HG03378 (cell line): ENCODE measurements around the gene TMEM150C.
"Not testable (repeated sequence)": the region's sequence is repeated elsewhere in the genome, so short reads cannot be mapped to it uniquely, and the experiment has no call there.

ENCODE experiments used
- ATAC-seq: cut with Tn5 transposase; IDR thresholded peaks from one replicate; pipeline ENCODE4 v1.9.1; 2021; ENCODE audit warnings: mild to moderate bottlenecking, moderate library complexity; ENCODE audit not compliant: unreplicated experiment

The TMEM150C gene

DNA sequence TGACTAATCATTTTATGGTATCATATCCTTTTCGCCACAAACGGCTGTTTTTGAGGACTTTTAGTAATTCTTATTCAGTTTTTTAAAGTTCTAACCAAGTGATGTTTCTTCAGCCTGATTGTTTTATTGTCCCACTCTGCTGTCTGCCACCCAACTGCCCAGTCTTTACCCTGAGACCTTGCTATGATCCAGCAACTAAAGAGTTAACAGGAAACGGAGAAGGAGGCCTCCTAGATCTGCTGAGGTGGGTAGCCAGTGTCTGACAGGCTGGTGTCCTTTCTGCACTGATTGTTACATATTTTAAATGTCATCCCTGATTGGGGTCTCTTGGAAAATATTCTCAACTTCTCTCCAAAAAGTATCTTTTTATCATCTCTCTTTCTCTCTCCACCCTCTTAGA lies 7.9 kb upstream of the TMEM150C start:
- no peak for ATAC-seq

DNA sequence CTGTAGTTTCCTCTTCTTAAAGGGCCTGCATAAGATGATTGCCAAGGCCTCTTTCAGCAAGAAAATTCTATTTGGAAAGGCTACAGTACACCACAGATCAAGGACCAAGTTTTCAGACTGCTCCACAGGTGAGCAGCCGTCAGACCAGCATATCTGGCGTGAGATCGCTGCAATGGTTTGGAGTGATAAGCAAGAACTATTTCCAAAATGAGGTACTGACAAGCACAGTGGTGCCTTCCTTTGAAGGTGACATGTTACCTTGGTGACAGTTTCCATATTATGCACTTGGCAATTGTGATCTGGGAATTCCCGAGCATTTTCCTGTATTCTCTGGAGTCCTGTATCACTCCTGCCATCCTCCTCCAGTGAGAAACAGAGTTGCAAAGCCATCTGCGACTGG lies 7.3 kb upstream of the TMEM150C start:
- ATAC-seq, result no peak

DNA sequence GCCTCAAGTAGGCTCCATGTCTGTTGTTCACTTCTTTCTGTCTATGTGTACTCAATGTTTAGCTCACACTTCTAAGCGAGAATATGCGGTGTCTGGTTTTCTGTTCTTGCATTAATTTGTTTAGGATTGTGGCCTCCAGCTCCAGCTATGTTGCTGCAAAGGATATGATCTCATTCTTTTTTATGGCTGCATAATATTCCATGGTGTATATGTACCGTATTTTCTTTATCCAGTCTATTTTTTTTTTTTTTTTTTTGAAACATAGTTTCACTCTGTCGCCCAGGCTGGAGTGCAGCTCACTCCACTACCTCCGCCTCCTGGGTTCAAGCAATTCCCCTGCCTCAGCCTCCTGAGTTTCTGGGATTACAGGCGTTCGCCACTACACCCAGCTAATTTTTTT lies 5.7 kb upstream of the TMEM150C start:
- no peak for ATAC-seq

DNA sequence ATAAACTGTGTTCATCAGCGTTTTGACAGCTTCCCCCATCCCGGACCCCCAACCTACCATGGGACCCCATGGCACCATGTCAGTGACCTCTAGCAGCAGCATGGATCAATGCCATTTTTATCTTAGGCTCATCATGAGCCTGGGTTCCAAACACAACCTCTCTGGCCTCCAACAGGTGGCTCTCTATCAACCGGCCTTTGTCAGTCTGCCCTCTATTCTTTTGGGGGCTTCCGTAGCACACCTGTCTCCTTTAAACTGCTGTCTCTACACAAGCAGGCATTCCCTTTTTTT lies 721 bp upstream of the TMEM150C start:
- ATAC-seq, result no peak

DNA sequence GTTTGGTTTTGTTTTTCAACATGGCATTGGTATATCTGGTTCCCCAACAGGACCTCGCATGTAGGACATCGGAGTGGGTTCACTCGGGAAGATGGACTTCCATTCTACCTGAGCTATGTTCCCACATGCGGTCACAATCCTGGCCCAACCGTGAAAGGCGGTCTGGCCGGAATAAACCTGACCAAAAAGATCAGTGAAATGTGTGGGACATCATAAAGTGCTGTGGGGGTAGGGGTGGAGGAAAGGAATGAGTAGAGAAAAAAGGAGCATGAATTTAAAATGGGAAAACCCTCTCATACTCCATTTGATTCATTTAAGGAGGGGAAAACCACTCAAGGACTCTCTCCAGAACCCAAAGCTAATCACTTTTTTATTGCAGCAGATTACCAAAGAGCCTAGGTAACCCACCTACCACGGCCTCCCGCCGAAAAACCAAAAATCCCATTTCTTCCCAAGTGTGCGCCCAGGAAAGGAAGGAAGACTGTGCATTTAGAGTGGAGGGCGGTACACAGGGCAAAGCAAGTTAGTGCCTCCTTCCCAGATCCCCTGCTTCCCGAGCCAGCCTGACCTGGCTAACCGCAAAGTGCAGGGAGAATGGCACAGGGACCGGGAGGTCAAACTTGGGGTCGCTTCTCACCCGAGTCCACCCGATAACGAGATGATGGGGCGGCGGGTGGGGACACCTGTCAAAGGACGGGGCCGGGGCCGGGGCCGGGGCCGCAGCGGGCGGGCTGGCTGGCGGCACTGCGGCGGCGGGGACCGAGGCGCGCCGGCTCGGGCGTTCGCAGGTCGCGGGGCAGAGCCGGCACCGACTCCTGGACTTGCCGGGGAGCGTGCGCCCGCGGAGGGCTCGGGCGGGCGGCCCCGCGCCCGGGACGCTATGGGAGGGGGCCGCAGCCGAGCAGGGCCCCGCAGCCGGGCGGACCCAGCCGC lies 669 bp downstream of the TMEM150C start:
- ATAC-seq, result no peak

DNA sequence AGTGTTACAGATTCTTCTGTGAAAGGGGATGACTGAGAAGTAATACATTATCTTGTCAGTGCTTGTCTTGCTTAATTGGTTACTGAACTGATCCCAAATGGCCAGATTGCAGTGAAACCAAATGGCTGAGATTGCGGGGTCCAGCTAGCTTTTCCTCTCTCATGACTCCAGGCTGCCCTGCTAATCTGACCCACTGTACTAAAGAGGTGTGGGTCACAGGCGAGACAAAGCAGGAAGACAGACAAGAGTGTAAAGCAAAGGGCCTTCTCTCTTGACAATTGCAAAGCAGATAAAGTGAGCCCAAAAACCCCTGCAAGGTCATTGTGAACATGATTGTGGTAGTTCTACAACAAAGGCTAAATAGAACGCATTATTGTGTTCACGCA lies 2.1 kb downstream of the TMEM150C start:
- ATAC-seq, result no peak

DNA sequence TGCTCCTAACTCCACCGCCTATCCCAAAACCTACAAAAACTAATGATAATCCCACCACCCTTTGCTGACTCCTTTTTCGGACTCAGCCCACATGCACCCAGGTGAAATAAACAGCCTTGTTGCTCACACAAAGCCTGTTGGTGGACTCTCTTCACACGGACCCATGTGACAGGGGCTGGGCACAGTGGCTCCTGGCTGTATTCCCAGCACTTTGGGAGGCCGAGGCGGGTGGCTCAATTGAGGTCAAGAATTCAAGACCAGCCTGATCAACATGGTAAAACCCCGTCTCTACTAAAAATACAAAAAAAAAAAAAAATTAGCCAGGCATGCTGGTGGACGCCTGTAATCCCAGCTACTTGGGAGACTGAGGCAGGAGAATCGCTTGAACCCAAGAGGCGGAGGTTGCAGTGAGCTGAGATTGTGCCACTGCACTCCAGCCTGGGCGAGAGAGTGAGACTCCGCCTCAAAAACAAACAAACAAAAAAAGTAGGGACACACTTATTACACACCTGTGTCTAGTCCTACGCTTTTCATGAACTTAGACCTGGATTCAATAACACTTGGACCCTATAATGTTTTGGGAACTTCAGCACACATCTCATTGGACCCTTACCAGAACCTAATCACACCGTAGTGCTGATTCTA lies 2.6 kb downstream of the TMEM150C start:
- ATAC-seq, result not testable (repeated sequence)

DNA sequence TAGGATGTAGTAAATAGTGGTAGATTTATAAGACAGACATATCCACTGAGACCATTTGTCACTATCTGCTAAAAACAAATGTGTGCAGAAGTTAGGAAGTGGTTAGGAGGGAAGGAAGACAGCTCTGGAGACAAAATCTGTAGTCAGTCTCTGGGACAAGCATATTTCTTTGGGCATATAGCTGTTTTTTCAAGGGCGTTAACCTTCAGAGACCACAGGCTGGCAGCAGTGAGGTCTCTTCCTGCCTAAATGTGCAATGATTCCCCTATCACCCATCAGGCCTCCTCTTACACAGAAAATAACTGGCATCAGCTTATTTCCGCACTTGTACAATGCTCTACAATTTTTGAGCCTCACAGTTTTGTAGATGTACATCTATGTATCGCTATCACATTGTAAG lies 6.5 kb downstream of the TMEM150C start:
- no peak for ATAC-seq

DNA sequence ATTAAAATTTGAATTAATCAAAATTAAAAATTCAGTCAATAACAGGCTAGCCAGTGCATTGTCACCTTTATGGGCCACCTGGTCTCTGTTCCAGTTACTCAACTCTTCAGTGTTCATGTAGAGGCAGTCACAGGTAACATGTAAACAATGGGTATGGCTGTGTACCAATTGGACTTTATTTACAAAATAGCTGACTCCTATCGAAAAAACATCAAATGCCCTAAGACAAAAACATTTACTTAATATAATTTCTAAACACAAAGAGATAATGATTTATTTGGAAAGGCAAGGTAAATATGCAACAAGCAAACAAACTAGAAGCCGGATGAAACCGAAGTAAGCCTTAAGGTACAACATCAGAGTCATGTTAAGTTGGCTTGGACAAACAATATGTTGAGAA lies 8.8 kb downstream of the TMEM150C start:
- no peak for ATAC-seq

DNA sequence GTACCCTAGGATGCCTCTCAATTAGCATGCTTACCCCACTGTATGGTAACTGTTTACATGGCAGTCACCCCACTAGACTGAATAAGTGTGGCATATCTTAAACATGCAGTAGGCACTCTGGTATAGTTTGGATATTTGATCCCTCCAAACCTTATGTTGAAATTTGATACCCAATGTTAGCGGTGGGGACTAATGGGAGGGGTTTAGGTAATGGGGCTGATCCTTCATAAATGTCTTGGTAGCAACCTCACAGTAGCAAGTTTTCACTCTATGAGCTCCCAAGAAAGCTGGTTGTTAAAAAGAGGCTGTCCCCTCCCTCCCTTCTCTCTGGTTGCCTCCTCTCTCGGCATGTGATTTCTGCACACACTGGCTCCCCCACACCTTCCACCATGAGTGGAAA lies 10.1 kb downstream of the TMEM150C start:
- no peak for ATAC-seq

DNA sequence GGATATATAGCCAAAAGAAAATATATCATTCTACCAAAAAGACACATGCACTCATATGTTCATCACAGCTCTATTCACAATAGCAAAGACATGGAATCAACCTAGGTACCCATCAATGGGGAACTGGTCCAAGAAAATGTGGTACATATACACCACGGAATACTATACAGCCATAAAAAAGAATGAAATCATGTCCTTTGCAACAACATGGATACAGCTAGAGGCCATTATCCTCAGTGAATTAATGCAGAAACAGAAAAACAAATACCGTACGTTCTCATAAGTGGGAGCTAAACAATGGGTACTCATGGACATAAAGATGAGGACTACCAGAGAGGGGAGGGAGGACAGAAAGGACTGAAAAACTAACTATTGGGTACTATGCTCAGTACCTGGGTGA lies 13.9 kb downstream of the TMEM150C start:
- ATAC-seq, result not testable (repeated sequence)

DNA sequence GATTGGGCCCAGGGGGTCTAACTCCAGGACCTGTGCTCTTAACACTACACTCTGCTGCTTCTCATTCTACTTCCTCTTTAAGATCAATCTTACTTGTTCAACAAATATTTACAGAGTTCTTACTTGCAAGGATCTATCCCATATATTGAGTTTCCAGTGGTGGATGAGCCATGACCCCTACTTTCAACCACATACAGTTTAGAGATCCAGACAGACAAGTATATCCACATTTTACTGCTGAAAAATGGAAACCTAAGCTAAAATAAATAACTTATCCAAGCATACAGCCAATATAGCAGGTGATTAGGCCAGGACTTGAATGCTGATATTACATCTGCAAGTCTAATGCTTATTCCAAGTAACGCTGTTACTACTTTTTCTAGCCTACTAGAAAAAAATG lies 18.7 kb downstream of the TMEM150C start:
- no peak for ATAC-seq

DNA sequence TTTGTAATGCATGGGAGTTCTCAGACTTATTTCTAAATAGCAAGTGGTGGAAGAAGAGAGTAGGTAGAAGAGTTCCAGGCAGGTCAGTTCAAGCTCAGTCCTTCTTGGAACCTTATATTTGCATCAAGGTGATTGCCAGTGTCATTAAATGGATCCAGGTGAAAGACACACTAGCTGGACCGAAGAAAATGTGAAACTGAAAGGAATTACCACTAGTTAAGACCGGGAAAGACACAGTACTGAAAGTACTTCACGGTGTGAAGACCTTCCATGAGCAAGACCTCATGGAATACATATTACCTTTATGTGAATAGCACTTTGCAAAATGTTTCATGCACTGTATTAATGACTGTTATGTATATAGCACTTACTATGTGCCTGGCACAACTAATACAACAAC lies 19.1 kb downstream of the TMEM150C start:
- ATAC-seq, result no peak

DNA sequence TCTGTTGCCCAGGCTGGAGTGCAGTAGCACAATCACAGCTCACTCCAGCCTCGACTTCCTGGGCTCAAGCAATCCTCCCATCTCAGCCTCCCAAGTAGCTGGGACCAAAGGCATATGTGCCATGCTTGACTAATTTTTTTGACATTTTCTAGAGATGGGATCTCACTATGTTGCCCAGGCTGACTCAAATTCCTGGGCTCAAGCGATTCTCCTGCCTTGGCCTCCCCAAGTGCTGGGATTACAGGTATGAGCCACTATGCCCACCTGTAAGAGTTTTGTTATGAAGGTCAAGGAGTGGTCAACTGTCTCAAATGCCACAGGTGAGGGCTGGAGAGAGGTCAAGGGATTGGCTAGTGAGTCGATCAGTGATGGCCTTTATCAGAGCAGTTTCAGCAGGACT lies 32.5 kb downstream of the TMEM150C start:
- no peak for ATAC-seq

DNA sequence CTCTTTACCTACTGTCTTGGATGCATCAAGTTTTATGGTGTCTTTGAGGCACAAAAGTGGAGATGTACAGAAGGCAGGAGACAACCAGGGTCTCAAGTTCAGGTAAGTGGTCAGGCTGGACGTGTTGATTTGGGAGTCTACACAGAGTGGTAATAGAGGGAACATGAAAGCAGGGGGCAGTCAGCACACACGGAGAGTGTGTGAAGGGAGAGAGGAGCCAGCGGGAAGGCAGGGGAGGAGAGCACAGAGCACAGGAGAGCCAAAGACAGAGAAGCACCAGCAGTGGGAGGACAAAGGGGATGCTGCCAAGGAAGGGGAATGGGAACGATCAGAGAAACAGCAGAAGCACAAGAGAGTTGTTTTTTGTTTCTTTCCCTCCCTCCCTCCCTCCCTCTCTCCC lies 32.9 kb downstream of the TMEM150C start:
- ATAC-seq, result no peak

DNA sequence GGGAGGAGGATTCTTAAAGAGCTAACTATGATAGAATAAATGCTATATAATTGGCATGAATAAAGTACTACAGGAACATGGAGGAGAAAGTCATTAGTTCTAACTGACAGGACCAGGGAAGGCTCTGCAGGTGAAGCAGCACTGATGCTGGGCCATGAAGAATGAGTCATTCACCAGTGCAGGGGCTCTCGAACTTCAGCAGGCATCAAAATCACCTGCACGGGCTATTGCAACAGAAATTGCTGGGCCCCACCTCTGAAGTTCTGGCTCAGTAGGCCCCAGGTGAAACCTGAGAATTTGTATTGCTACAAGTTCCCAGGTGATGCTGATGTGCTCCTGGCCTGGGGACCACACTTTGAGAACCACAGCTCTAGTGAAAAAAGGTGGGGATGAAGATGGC lies 33.7 kb downstream of the TMEM150C start:
- no peak for ATAC-seq

DNA sequence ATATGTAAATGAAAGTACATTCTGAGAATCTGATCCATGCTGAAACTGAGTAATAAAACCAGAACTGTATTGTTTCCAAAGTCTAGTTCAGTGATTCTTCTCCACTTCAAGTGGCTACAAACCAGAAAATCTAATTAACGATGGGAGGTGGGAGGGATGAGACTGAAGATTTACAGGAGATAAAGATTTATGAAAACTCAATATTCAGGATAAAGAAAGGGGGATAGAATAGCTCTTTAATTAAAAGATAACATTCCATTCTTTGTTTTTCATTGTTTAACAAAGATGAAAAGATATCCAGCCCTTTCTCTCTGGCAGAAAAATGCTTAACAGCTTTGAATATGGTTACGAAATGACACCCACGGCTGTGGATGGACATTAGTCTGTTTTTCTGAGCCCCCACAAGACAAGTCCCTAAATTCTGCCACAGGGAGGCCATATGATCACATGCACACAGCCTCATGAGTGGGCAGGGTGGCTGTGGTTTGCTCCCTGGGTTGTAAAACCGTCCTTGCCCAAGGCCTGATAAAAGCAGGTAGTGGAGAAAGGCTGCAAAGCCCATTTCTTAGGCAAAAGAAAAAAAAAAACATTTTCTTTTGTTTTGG lies 36.4 kb downstream of the TMEM150C start:
- ATAC-seq, result no peak

DNA sequence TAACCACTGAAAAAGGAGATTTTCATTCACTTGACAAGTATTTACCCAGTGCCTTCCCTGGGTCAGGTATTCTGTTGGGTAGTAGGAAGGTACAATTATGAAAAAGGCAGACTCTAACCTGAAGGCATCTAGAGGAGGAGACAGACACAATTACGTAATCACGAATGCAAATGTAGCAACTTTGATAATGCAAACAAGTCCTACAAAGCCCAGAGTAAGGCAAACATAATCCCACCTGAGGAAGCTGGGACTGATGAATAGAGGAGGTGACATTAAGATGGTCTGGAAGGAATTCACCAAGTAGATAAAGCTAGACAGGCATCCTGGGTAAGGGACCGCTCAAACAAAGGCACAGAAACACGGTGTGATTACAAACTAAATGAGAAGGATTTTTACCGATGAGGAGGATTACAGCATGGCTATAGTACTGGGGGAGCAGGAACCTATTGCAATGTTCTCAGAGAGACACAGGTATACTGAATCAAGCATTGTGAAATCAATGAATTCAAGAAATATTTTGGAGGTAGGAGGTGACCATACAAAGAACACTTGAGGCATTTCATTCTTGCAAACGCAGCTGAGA lies 37.1 kb downstream of the TMEM150C start:
- ATAC-seq, result no peak

DNA sequence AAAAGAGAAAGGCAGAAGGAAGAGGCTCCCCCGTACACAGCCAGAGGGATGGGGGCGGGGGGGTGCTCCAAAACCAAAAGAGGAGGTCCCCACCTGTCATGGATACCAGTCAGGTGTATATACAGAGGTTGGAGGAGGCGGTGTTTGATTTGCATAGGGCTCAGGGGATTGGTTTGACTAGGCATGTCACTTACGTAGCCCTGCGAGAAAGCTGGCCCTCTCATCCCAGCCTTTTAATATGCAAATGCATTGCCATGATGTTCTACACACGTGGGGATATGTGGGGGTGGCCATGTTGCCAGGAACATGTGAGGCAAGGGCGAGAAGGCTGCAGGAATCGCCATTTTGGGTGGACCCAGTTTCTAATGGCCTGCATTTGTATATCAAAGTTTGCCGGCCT lies 38.6 kb downstream of the TMEM150C start:
- ATAC-seq, result no peak

DNA sequence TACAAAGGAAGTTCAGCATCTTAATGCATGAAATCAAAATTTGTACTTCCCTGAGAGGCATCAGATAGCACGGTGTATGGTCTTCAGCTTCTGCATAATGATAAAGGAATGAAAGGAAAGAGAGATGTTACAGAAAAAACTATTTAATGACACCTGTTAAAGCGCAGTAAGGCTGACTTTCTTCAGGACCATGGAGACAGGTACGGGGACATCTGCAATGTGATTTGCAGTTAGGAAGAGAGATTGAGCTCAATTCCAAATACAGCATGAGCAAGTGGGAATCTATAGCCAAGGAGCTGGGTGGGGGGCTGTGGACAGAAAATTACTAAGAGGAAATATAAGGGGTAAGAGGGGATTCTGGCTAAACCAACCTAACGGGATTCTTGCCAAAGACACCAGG lies 39.3 kb downstream of the TMEM150C start:
- ATAC-seq, result no peak

DNA sequence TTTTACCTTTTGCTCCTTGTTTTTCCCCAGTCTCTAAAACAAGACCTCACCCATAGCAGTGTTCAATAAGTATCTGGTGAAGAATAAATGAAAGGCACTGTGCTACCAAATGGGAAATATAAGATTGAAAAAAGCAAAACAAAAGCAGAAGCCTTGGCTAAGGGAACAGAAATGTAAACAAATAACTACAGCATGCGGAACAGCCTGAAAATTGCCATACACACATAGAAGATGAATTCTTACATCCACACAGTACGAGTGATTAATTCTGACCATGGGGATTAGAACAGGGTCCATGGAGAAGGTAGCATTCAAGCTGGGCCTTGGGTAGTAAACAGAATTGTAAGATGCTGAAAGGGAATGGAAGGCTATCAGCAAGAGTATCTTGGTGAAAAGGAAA lies 40.5 kb downstream of the TMEM150C start:
- ATAC-seq, result no peak

DNA sequence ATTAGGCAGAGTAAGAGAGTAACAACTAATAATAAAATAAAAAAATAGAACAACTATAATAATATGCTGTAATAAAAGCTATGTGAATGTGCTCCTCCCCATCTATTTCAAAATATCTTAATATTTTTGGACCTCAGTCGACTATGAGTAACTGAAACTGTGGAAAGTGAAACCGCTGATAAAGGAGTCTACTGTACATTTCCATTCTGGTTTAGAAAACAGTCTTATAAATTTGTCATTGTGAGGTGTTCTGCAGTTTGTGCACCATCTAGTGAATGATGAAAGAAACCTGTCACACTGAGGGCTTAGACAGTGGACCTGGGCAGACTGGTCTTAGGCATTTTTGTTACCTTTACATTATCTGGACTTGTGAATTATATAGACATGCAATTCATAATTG lies 42.0 kb downstream of the TMEM150C start:
- ATAC-seq, result no peak
